Left lung (tissue), 10 donors: ENCODE data around the gene BEND5. TPM values are rescaled to one million over a fixed set of nuclear protein-coding genes. Genes with fewer than 3 reads are reported as not detected.

Source experiments
- ATAC-seq: fragments of 200-7000 bp; cut with Tn5 transposase; one replicate; pipeline ENCODE4 v1.9.1; 2020; ENCODE audit warnings: moderate library complexity
- DNase-seq, 4 donors: peaks; one replicate each; pipeline ENCODE4 v3.0.0-alpha.2; 2013 to 2020
- H3K27ac ChIP-seq, 2 donors: fragments of 200-600 bp; sonication (generic) in 1 of 2; one replicate each; pipeline versions ENCODE4 v1.5.0 to v1.8.0; 2020 to 2021
- H3K27me3 ChIP-seq, 2 donors: fragments of 200-600 bp; sonication (generic) in 1 of 2; one replicate each; pipeline versions ENCODE4 v1.5.0 to v1.8.0; 2020 to 2021
- H3K36me3 ChIP-seq, 2 donors: fragments of 200-600 bp; sonication (generic) in 1 of 2; one replicate each; pipeline versions ENCODE4 v1.5.0 to v1.8.0; 2020 to 2021
- H3K4me1 ChIP-seq, 2 donors: fragments of 200-600 bp; one replicate each; pipeline ENCODE4 v1.8.0; 2021
- H3K4me3 ChIP-seq, 2 donors: fragments of 200-600 bp; sonication (generic) in 1 of 2; one replicate each; pipeline versions ENCODE4 v1.5.0 to v1.8.0; 2020 to 2021; ENCODE audit warnings: mild to moderate bottlenecking in 1 of 2
- H3K9me3 ChIP-seq, 2 donors: fragments of 200-600 bp; sonication (generic) in 1 of 2; one replicate each; pipeline versions ENCODE4 v1.5.0 to v1.8.0; 2020 to 2021
- intact Hi-C, 2 donors: fragments of 100-400 bp; cut with DNase I; formaldehyde crosslinking; loops; one replicate each; pipeline versions ENCODE4 v1.11.2 to v1.14.2; 2022
- polyA plus RNA-seq, 6 donors: library from polyadenylated mRNA; unstranded; fragments of 120-200 nt; gene quantifications; one replicate each; pipeline ENCODE4 v1.2.1, GENCODE V29; 2013; ENCODE audit not compliant: insufficient read length in 6 of 6
- total RNA-seq, 2 donors: library from RNA; stranded (reverse); fragmentation: NEBNext Ultra II Directional; extraction: Animal tissue kit (Norgen Biotek cat#: 25700); gene quantifications; one replicate each; pipeline ENCODE4 v1.2.1, GENCODE V29; 2021
- TF ChIP-seq, protein P1 (sequence below), 2 donors: fragments of 200-600 bp; sonication (generic) in 1 of 2; IDR thresholded peaks; one replicate each; pipeline versions ENCODE4 v1.5.0 to v1.8.0; 2021; ENCODE audit warnings: antibody characterized with exemption in 2 of 2
- donor health status: DM: no; HTN: yes; CAD: no.
- donor health status: DM: no; HTN: no; CAD: no.

BEND5 gene
- total and polyA plus RNA-seq, 8 donors, result 2.2 to 41.2 (median 33.8) TPM

DNA sequence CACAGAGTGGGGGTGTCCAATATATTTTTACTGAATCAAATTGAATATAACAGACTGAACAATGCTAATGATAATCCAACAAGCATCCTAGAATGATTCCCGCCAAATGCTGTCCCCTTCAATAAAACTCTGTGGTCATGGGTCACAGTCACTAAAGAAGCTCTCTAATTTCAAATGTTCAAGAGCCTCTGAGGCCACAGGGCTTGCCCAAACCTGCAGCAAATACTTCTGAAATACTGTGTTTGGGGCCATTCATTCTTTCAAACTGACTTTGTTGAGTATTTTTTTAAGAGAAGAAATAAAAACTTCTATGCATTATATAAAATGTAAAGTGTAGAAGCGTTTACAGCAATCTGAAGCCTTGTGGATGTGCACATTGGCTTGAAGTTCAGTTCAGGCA is 7.6 kb upstream of the BEND5 start:
- Histone ChIP-seq H3K27ac (no peak overlapping the region), H3K9me3 (no peaks in the 10 kb centered on the region), H3K4me3 (no peak overlapping the region), H3K4me1 (no peaks in the 10 kb centered on the region), H3K27me3 (no peaks in the 10 kb centered on the region), H3K36me3 (no peaks in the 10 kb centered on the region)
- intact Hi-C loops, result no loop called here
- no peak for DNase-seq
- TF ChIP-seq, protein P1, sequence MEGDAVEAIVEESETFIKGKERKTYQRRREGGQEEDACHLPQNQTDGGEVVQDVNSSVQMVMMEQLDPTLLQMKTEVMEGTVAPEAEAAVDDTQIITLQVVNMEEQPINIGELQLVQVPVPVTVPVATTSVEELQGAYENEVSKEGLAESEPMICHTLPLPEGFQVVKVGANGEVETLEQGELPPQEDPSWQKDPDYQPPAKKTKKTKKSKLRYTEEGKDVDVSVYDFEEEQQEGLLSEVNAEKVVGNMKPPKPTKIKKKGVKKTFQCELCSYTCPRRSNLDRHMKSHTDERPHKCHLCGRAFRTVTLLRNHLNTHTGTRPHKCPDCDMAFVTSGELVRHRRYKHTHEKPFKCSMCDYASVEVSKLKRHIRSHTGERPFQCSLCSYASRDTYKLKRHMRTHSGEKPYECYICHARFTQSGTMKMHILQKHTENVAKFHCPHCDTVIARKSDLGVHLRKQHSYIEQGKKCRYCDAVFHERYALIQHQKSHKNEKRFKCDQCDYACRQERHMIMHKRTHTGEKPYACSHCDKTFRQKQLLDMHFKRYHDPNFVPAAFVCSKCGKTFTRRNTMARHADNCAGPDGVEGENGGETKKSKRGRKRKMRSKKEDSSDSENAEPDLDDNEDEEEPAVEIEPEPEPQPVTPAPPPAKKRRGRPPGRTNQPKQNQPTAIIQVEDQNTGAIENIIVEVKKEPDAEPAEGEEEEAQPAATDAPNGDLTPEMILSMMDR (IDR thresholded peaks at IDR 0.05), result no peak
- no peak for ATAC-seq

DNA sequence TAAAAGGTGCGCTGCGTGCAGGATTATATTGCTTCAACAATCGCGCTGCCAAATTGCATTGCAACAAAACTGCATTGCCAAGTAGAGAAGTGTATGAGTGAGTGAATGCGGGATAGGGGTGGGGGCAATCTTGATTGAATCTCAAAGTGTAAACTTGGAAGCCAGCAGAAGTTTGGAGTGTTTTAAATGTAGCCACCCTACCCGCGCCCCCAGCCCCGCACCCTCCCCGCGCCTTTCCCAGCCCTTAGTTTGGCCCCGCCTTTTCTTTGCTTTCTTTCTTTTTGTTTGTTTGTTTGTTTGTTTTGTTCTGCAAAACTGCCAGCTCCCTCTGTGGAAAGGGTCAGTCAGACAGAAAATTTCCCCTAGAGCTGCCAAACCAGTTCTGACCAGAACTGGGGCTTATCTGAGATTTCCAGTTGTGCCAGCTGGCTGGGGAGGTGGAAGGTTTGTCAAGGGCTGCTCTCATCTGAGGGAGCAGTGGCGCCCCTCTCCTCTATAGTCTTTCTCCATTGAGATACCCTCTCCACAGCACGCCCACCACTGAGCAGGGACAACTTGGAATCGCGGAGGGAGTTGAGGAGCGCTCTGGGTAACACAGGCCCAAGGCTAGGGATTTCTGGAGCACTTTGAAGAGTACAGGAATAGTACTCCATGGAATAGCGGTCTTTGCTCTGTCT is 666 bp upstream of the BEND5 start:
- intact Hi-C loops, result no loop called here
- no peak overlapping the region for H3K27ac ChIP-seq
- ATAC-seq, result peak; percentile 64

DNA sequence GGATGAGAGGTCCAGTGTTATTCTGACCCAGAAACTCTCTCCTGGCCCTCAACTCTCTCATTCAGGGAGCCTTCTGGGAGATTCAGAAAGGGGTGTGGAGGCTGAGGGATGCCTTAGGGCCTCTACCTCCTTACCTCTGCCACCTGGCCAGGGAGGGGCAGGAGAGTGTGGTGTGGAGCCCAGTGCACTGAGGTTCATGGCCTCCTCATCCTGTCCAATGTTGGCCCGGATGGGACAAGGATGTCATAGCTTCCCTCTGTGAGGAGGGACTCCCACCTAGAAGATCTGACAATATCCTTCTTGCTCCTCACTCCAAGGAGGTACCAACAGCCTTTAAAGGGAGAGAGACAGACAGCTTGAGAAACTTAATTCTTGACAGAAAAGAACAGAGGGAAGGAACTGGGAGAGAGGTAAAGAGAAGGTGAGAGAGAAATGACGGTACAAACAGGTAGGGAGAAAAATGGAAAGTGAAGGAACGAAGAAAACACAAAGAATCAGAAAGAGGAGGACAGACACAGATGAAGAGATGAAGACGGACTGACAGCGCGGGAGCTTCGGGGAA is 779 bp downstream of the BEND5 start:
- peak overlapping the region; percentile 56 to 57 for H3K4me3 ChIP-seq
- peak overlapping the region in 1 of 2 donors; percentile 48 for H3K27ac ChIP-seq
- peaks cover 6 to 19% of the 10 kb centered on the region in 2 donors for H3K4me1 ChIP-seq
- ATAC-seq (peak; percentile 11), DNase-seq (no peak)
- TF ChIP-seq, protein P1 (IDR thresholded peaks at IDR 0.05), result no peak
- intact Hi-C loops, result no loop called here
- no peaks in the 10 kb centered on the region for H3K9me3 ChIP-seq
- peaks cover 0 to 8% of the 10 kb centered on the region in 2 donors for H3K27me3 ChIP-seq
- H3K36me3 ChIP-seq, result no peaks in the 10 kb centered on the region

More for the DNA sequence above, 666 bp upstream of the BEND5 start:
- Histone ChIP-seq H3K27me3 (peaks cover 0 to 8% of the 10 kb centered on the region in 2 donors), H3K4me3 (peak overlapping the region; percentile 56 to 57), H3K4me1 (peaks cover 6 to 19% of the 10 kb centered on the region in 2 donors), H3K36me3 (no peaks in the 10 kb centered on the region), H3K9me3 (no peaks in the 10 kb centered on the region)
- TF ChIP-seq, protein P1 (IDR thresholded peaks at IDR 0.05), result no peak
- peak in 1 of 4 donors; percentile 69 for DNase-seq

DNA sequence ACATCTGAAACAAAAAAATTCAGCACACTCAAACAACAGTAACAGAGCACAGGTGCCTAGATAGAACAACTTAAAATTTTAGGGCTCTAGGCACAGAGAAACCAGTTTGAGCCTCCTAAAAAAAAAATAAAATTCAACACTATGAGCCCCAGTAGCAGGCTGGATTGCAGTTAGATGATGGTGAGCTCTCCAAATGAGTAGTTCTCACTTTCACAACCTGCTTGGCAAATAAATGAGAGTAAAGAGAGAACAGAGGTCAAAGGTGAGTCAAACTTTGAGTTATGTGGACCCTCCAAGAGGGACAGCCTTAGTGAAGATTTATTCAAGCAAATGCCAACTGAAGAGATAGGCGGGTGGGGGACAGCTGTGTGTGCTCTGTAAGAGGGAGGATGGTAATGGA is 3.6 kb downstream of the BEND5 start:
- intact Hi-C loops, result no loop called here
- TF ChIP-seq, protein P1 (IDR thresholded peaks at IDR 0.05), result no peak
- Histone ChIP-seq H3K9me3 (no peaks in the 10 kb centered on the region), H3K27me3 (peaks cover 0 to 8% of the 10 kb centered on the region in 2 donors), H3K36me3 (no peaks in the 10 kb centered on the region), H3K27ac (no peak overlapping the region), H3K4me1 (peaks cover 9 to 20% of the 10 kb centered on the region in 2 donors), H3K4me3 (no peak overlapping the region)
- no peak for ATAC-seq
- DNase-seq, result no peak

DNA sequence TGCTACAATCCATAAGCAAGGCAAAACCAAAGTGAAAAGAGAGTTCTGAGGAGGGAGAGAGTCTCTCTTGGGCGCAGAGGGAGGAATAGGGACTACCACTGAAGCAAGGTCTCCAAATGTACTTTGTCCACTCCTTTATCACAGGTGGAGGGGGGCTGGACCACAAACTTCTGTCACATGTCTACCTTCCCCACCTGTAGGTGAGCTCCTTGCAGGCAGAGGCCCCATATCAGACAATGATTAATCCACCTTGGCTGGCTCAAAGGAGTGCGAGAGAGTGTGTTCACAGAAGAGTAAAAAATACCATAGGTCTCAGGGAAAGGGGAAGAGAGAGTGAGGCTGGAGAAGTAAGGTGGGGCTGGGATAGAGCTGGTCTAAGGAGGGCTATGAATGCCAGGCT is 4.5 kb downstream of the BEND5 start:
- Histone ChIP-seq H3K27me3 (peaks cover 0 to 8% of the 10 kb centered on the region in 2 donors), H3K4me3 (no peak overlapping the region), H3K36me3 (no peaks in the 10 kb centered on the region), H3K4me1 (peaks cover 9 to 24% of the 10 kb centered on the region in 2 donors), H3K27ac (no peak overlapping the region), H3K9me3 (no peaks in the 10 kb centered on the region)
- TF ChIP-seq, protein P1 (IDR thresholded peaks at IDR 0.05), result no peak
- ATAC-seq, result no peak
- no peak for DNase-seq
- intact Hi-C loops, result no loop called here
